MCF 10A (cell line): Measurements from ENCODE around the gene GRM1. TPM values are rescaled to one million over a fixed set of nuclear protein-coding genes. Genes with fewer than 3 reads are reported as not detected.

Source experiments
- BruUV-seq: library from RNA; stranded (reverse); fragments of 400-500 nt; replicated peaks from 2 replicates; lab custom pipeline; 2021; lab: Mats Ljungman, UMichigan
- CTCF ChIA-PET: fragments of 300-600 bp; sonication (Branson Sonifier 250); formaldehyde crosslinking; extraction: SDS; loops from one replicate; lab custom pipeline; 2021; ENCODE audit warnings: antibody characterized with exemption, inconsistent platforms; lab: Yijun Ruan, JAX
- POLR2A ChIA-PET: fragments of 300-600, 350-650 bp; sonication (Branson Sonifier 250); formaldehyde crosslinking; extraction: SDS; loops from one replicate; lab custom pipeline; 2020; ENCODE audit warnings: antibody characterized with exemption, inconsistent platforms; lab: Yijun Ruan, JAX
- DNase-seq: peaks from one replicate; pipeline ENCODE4 v3.0.0-alpha.2; 2018; ENCODE audit not compliant: unreplicated experiment
- H3K27ac Mint-ChIP-seq: one replicate; pipeline ENCODE4 v1.8.0; 2022; ENCODE audit warnings: mild to moderate bottlenecking, low read depth, mixed read lengths; ENCODE audit not compliant: unreplicated experiment
- H3K27me3 Mint-ChIP-seq: one replicate; pipeline ENCODE4 v1.8.0; 2022; ENCODE audit warnings: mixed read lengths; ENCODE audit not compliant: insufficient read depth, unreplicated experiment
- H3K36me3 Mint-ChIP-seq: one replicate; pipeline ENCODE4 v1.8.0; 2022; ENCODE audit warnings: mild to moderate bottlenecking, moderate library complexity, mixed read lengths; ENCODE audit not compliant: insufficient read depth, unreplicated experiment
- H3K4me1 Mint-ChIP-seq: one replicate; pipeline ENCODE4 v1.8.0; 2022; ENCODE audit warnings: mixed read lengths; ENCODE audit not compliant: insufficient read depth, unreplicated experiment
- H3K4me3 Mint-ChIP-seq: one replicate; pipeline ENCODE4 v1.8.0; 2022; ENCODE audit warnings: mild to moderate bottlenecking, moderate library complexity, mixed read lengths; ENCODE audit not compliant: unreplicated experiment
- H3K9me3 Mint-ChIP-seq: one replicate; pipeline ENCODE4 v1.8.0; 2022; ENCODE audit warnings: mixed read lengths; ENCODE audit not compliant: unreplicated experiment
- CTCF ChIP-seq: fragments of 200-600 bp; IDR thresholded peaks from one replicate; pipeline ENCODE4 v1.8.0; 2022; ENCODE audit warnings: antibody characterized with exemption, mild to moderate bottlenecking; ENCODE audit not compliant: unreplicated experiment
- intact Hi-C: fragments of 100-400 bp; cut with micrococcal nuclease; formaldehyde crosslinking; loops from 2 replicates; pipeline ENCODE4 v1.14.1; 2022
- total RNA-seq: library from RNA; stranded (reverse); gene quantifications from 2 replicates; pipeline ENCODE4 v1.2.3, GENCODE V29; 2022

The GRM1 gene
- total RNA-seq, 1 experiment from 2014 or later = not detected

DNA sequence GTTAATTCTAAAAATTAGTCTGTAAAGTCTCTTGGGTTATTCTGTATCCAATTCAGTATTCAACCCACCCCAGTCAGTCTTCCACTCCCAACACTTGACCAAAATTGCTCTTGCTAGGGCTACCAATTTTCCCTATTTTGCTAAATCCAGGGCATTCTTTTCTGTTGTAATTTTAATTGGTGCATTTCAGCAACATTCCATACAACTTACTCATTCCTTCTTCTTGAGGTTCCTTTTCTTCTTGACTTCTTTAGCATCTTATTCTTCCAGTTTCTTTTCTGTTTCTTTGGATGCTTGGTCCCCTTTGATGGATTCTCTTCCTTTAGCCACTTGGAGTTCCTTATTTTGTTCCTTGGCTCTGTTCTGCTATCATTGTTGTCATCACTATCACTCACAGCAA is 11.2 kb upstream of the GRM1 start:
- Mint-ChIP-seq H3K36me3 (no peaks in the 10 kb centered on the region), H3K27ac (no peak overlapping the region), H3K4me3 (no peak overlapping the region), H3K27me3 (peaks cover 71% of the 10 kb centered on the region), H3K9me3 (no peaks in the 10 kb centered on the region), H3K4me1 (no peaks in the 10 kb centered on the region)
- intact Hi-C loops = no loop called here
- POLR2A ChIA-PET = no interaction called here
- no TSS peak for BruUV-seq
- CTCF ChIA-PET = no interaction called here
- TF ChIP-seq CTCF = no peak
- no peak for DNase-seq

GRCh38 chr6:146026873-146027272 is 2.0 kb upstream of the GRM1 start:
- no peak for DNase-seq
- no peaks in the 10 kb centered on the region for H3K9me3 Mint-ChIP-seq
- H3K27ac Mint-ChIP-seq = no peak overlapping the region
- H3K4me3 Mint-ChIP-seq = no peak overlapping the region
- H3K27me3 Mint-ChIP-seq = peaks cover 65% of the 10 kb centered on the region
- CTCF ChIA-PET = interaction anchor here (0.7 kb wide), 2 partner anchors 28 to 64 kb away, joined by 3 read pairs; no protein-coding TSS in a partner anchor
- no TSS peak for BruUV-seq
- no peaks in the 10 kb centered on the region for H3K4me1 Mint-ChIP-seq
- TF ChIP-seq CTCF = no peak
- no peaks in the 10 kb centered on the region for H3K36me3 Mint-ChIP-seq
- intact Hi-C loops = no loop called here
- POLR2A ChIA-PET = no interaction called here

- intact Hi-C loops = no loop called here
- Mint-ChIP-seq H3K4me3 (no peak overlapping the region), H3K36me3 (no peaks in the 10 kb centered on the region), H3K4me1 (no peaks in the 10 kb centered on the region), H3K27me3 (peaks cover 65% of the 10 kb centered on the region), H3K27ac (no peak overlapping the region), H3K9me3 (no peaks in the 10 kb centered on the region)
- DNase-seq = no peak
- ChIA-PET POLR2A (interaction anchor here (1.0 kb wide), 1 partner anchor 10 kb away, joined by 5 read pairs; no protein-coding TSS in a partner anchor), CTCF (interaction anchor here (0.6 kb wide), 1 partner anchor 13 kb away, joined by 3 read pairs; no protein-coding TSS in a partner anchor)
- no TSS peak for BruUV-seq
- no peak for TF ChIP-seq CTCF
Observed at GRCh38 chr6:146027586-146028251, 1.1 kb upstream of the GRM1 start.

DNA sequence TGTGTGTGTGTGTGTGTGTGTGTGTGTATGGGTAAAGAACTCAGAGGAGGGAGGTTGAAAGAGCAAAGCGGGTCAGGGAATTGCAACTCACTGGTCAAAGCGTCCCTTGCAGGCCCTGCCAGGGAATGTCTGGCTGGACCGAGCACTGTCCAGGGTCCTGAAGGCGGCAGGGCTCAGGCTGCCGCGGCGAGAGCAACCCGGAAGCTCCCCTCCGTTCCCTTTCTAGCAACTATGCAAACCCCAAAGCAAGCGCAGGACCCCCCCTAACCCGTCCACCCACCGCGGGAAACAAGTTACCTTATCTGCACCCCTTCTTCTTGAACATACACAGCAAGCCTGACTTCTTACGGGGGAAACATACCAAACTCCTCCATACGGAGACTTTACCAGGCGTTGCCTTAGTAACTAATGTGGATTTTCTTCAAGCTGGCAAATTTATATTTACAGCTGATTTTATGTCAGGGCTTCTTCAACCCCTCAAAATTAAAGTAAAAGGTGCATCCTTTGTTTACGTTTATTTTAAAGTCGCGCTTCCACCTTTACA is 538 bp upstream of the GRM1 start:
- Mint-ChIP-seq H3K4me1 (no peaks in the 10 kb centered on the region), H3K27ac (no peak overlapping the region), H3K27me3 (peaks cover 65% of the 10 kb centered on the region), H3K9me3 (no peaks in the 10 kb centered on the region), H3K36me3 (no peaks in the 10 kb centered on the region), H3K4me3 (no peak overlapping the region)
- DNase-seq = peak; percentile 59
- no TSS peak for BruUV-seq
- intact Hi-C loops = no loop called here
- CTCF ChIA-PET = interaction anchor here (0.6 to 1.0 kb wide), 2 partner anchors 10 to 12 kb away, joined by 3 read pairs; no protein-coding TSS in a partner anchor
- TF ChIP-seq CTCF = no peak
- POLR2A ChIA-PET = interaction anchor here (0.6 to 1.0 kb wide), 2 partner anchors 9 to 159 kb away, joined by 3 to 5 read pairs; no protein-coding TSS in a partner anchor
